MM.1S (cell line): ENCODE data around the gene CHST11.

Experiments
- DNase-seq: peaks from one replicate; pipeline ENCODE4 v3.0.0-alpha.2; 2015
- H2AFZ ChIP-seq: fragments of 300-600 bp; sonication (generic); 2 replicates; pipeline ENCODE4 v1.6.0; 2016; ENCODE audit warnings: antibody characterized with exemption, low read length
- H3F3A ChIP-seq: fragments of 300-600 bp; sonication (generic); 2 replicates; pipeline ENCODE4 v1.6.1; 2016; ENCODE audit warnings: mild to moderate bottlenecking, antibody characterized with exemption, low read length, moderate library complexity, mixed read lengths; ENCODE audit not compliant: insufficient read depth
- H3K27ac ChIP-seq: fragments of 300-600 bp; sonication (generic); 2 replicates; pipeline ENCODE4 v1.5.1; 2016; ENCODE audit warnings: mild to moderate bottlenecking, low read length
- H3K27me3 ChIP-seq: fragments of 300-600 bp; sonication (generic); replicated peaks from 2 replicates; pipeline ENCODE4 v1.6.0; 2016; ENCODE audit warnings: low read length; ENCODE audit not compliant: insufficient read depth
- H3K36me3 ChIP-seq: fragments of 300-600 bp; sonication (generic); replicated peaks from 2 replicates; pipeline ENCODE4 v1.6.1; 2016; ENCODE audit warnings: mild to moderate bottlenecking, low read length, mixed read lengths; ENCODE audit not compliant: insufficient read depth
- H3K4me1 ChIP-seq: fragments of 300-600 bp; sonication (generic); 2 replicates; pipeline ENCODE4 v1.6.1; 2016; ENCODE audit warnings: low read length, mixed read lengths
- H3K4me2 ChIP-seq: fragments of 300-600 bp; sonication (generic); 2 replicates; pipeline ENCODE4 v1.6.0; 2016; ENCODE audit warnings: low read depth, low read length
- H3K4me3 ChIP-seq: fragments of 300-600 bp; sonication (generic); 2 replicates; pipeline ENCODE4 v1.5.1; 2016; ENCODE audit warnings: low read length, mixed read lengths
- H3K79me2 ChIP-seq: fragments of 300-600 bp; sonication (generic); 2 replicates; pipeline ENCODE4 v1.6.1; 2016; ENCODE audit warnings: mixed run types, low read length, mixed read lengths
- H3K9ac ChIP-seq: fragments of 300-600 bp; sonication (generic); 2 replicates; pipeline ENCODE4 v1.6.1; 2016; ENCODE audit warnings: low read length, mixed read lengths
- H3K9me2 ChIP-seq: fragments of 300-600 bp; sonication (generic); replicated peaks from 2 replicates; pipeline ENCODE4 v1.6.1; 2016; ENCODE audit warnings: mild to moderate bottlenecking, low read length, mixed read lengths; ENCODE audit not compliant: insufficient read depth
- H3K9me3 ChIP-seq: fragments of 300-600 bp; sonication (generic); replicated peaks from 2 replicates; pipeline ENCODE4 v1.6.1; 2016; ENCODE audit warnings: mild to moderate bottlenecking, low read length, mixed read lengths; ENCODE audit not compliant: insufficient read depth
- H4K20me1 ChIP-seq: fragments of 300-600 bp; sonication (generic); 2 replicates; pipeline ENCODE4 v1.6.1; 2016; ENCODE audit warnings: mild to moderate bottlenecking, low read length, moderate library complexity, mixed read lengths; ENCODE audit not compliant: insufficient read depth
- CTCF ChIP-seq: fragments of 300-600 bp; sonication (generic); IDR thresholded peaks from 2 replicates; pipeline ENCODE4 v1.5.1; 2016; ENCODE audit warnings: antibody characterized with exemption, low read length, mixed read lengths
- EZH2 ChIP-seq: fragments of 300-600 bp; sonication (generic); optimal IDR thresholded peaks from 2 replicates; pipeline ENCODE3; 2017; ENCODE audit warnings: low read depth, mild to moderate bottlenecking, antibody characterized with exemption, low read length, mixed read lengths
- EZH2phosphoT487 ChIP-seq: fragments of 300-600 bp; sonication (generic); IDR thresholded peaks from 2 replicates; pipeline ENCODE4 v1.6.1; 2018; ENCODE audit warnings: antibody characterized with exemption, low read length

The CHST11 gene

GRCh38 chr12:104510145-104510872 lies 53.6 kb downstream of the CHST11 start:
- no peaks in the 10 kb centered on the region for H3K27me3 ChIP-seq
- no peaks in the 10 kb centered on the region for H3K9me2 ChIP-seq
- H3K79me2 ChIP-seq: peaks cover 69% of the 10 kb centered on the region
- no peaks in the 10 kb centered on the region for H4K20me1 ChIP-seq
- H3F3A ChIP-seq: no peaks in the 10 kb centered on the region
- H3K9me3 ChIP-seq: no peaks in the 10 kb centered on the region
- no peak for TF ChIP-seq EZH2
- TF ChIP-seq CTCF: no peak
- H3K4me2 ChIP-seq: no peak overlapping the region
- H3K9ac ChIP-seq: no peak overlapping the region
- DNase-seq: no peak
- H3K4me3 ChIP-seq: no peak overlapping the region
- no peak overlapping the region for H2AFZ ChIP-seq
- no peaks in the 10 kb centered on the region for H3K4me1 ChIP-seq
- H3K36me3 ChIP-seq: no peaks in the 10 kb centered on the region
- no peak overlapping the region for H3K27ac ChIP-seq

- Histone ChIP-seq H3K9me2 (no peaks in the 10 kb centered on the region), H3K36me3 (no peaks in the 10 kb centered on the region), H4K20me1 (no peaks in the 10 kb centered on the region), H3K27ac (no peak overlapping the region), H3K4me2 (no peak overlapping the region), H3K27me3 (no peaks in the 10 kb centered on the region), H3K79me2 (peaks cover 67% of the 10 kb centered on the region), H3K9ac (no peak overlapping the region), H3K4me1 (no peaks in the 10 kb centered on the region), H3F3A (no peaks in the 10 kb centered on the region), H3K9me3 (no peaks in the 10 kb centered on the region), H2AFZ (no peak overlapping the region), H3K4me3 (no peak overlapping the region)
- DNase-seq: no peak
- TF ChIP-seq EZH2phosphoT487: no peak
- no peak for TF ChIP-seq CTCF
- TF ChIP-seq EZH2: no peak
Observed at GRCh38 chr12:104510873-104511440, 54.2 kb downstream of the CHST11 start.

DNA sequence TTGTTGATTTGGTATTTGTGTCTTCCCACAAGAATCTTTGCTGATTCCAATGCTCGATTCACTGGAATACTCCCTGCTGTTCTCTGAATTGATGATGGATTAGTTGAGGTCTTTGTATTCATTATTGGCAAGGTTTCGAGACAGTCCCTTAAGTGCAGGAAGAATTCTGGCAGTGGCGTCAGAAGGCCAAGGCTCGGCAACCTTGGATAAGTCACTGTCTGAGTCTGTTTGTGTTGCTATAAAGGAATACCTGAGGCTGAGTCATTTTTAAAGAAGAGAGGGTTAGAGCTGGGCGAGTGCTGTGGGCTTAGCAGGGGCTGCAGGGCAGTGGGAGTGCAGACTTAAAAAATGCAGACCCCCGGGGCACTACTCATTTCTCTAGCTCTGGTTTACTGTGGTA lies 56.9 kb downstream of the CHST11 start:
- H3K36me3 ChIP-seq: no peaks in the 10 kb centered on the region
- H3K79me2 ChIP-seq: peaks cover 67% of the 10 kb centered on the region
- H3K9me3 ChIP-seq: no peaks in the 10 kb centered on the region
- H3K4me2 ChIP-seq: no peak overlapping the region
- no peak overlapping the region for H3K27ac ChIP-seq
- no peak overlapping the region for H2AFZ ChIP-seq
- H3K4me3 ChIP-seq: no peak overlapping the region
- no peak for DNase-seq
- H4K20me1 ChIP-seq: no peaks in the 10 kb centered on the region
- H3K9me2 ChIP-seq: no peaks in the 10 kb centered on the region
- H3K27me3 ChIP-seq: no peaks in the 10 kb centered on the region
- no peak overlapping the region for H3K9ac ChIP-seq
- no peaks in the 10 kb centered on the region for H3F3A ChIP-seq
- TF ChIP-seq CTCF (no peak), EZH2phosphoT487 (no peak), EZH2 (no peak)
- no peaks in the 10 kb centered on the region for H3K4me1 ChIP-seq
